ENCODE data around the gene ZNF525.

GRCh38 chr19:53374743-53375142, 9.2 kb downstream of the ZNF525 start:
- TF ChIP-seq POLR2A (IDR thresholded peaks at IDR 0.05), result no peak
- TF ChIP-seq, protein P1, sequence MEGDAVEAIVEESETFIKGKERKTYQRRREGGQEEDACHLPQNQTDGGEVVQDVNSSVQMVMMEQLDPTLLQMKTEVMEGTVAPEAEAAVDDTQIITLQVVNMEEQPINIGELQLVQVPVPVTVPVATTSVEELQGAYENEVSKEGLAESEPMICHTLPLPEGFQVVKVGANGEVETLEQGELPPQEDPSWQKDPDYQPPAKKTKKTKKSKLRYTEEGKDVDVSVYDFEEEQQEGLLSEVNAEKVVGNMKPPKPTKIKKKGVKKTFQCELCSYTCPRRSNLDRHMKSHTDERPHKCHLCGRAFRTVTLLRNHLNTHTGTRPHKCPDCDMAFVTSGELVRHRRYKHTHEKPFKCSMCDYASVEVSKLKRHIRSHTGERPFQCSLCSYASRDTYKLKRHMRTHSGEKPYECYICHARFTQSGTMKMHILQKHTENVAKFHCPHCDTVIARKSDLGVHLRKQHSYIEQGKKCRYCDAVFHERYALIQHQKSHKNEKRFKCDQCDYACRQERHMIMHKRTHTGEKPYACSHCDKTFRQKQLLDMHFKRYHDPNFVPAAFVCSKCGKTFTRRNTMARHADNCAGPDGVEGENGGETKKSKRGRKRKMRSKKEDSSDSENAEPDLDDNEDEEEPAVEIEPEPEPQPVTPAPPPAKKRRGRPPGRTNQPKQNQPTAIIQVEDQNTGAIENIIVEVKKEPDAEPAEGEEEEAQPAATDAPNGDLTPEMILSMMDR (IDR thresholded peaks at IDR 0.05), result no peak

Data from Peyer's patch (tissue), 4 donors.